Measurements from ENCODE around the gene PMM1.
A peak's percentile ranks its signal among the peaks of the same experiment; 100 is the strongest.

The PMM1 gene

GRCh38 chr22:41625577-41625976 is 35.9 kb upstream of the PMM1 start:
- no peak for TF ChIP-seq CTCF (IDR thresholded peaks at IDR 0.05; ENCODE audit: poor library complexity, severe bottlenecking)
- Histone ChIP-seq H3K36me3 (ENCODE audit: low read depth) (peaks cover 81% of the 10 kb centered on the region), H3K9me3 (ENCODE audit: severe bottlenecking) (no peaks in the 10 kb centered on the region), H3K27me3 (ENCODE audit: insufficient read depth, poor library complexity, severe bottlenecking) (no peaks in the 10 kb centered on the region), H3K27ac (ENCODE audit: poor library complexity, severe bottlenecking) (no peak overlapping the region), H3K4me1 (ENCODE audit: insufficient read depth, poor library complexity, severe bottlenecking) (peaks cover 3% of the 10 kb centered on the region), H3K4me3 (ENCODE audit: severe bottlenecking) (no peak overlapping the region)
- ATAC-seq (ENCODE audit: low read depth) = no peak
- no peak for DNase-seq (ENCODE audit: low spot score)

- no peak for TF ChIP-seq CTCF (IDR thresholded peaks at IDR 0.05; ENCODE audit: poor library complexity, severe bottlenecking)
- Histone ChIP-seq H3K27me3 (ENCODE audit: insufficient read depth, poor library complexity, severe bottlenecking) (no peaks in the 10 kb centered on the region), H3K9me3 (ENCODE audit: severe bottlenecking) (no peaks in the 10 kb centered on the region), H3K4me3 (ENCODE audit: severe bottlenecking) (peak overlapping the region; percentile 59), H3K36me3 (ENCODE audit: low read depth) (peaks cover 49% of the 10 kb centered on the region), H3K27ac (ENCODE audit: poor library complexity, severe bottlenecking) (peak overlapping the region; percentile 80), H3K4me1 (ENCODE audit: insufficient read depth, poor library complexity, severe bottlenecking) (peaks cover 13% of the 10 kb centered on the region)
- ATAC-seq (ENCODE audit: low read depth) (no peak), DNase-seq (ENCODE audit: low spot score) (no peak)
These were observed 32.2 kb upstream of the PMM1 start for GRCh38 chr22:41621911-41622179.

- Histone ChIP-seq H3K27ac (ENCODE audit: poor library complexity, severe bottlenecking) (peak within 1 kb of the TSS; percentile 80), H3K4me3 (ENCODE audit: severe bottlenecking) (peak within 1 kb of the TSS; percentile 59), H3K9me3 (ENCODE audit: severe bottlenecking) (no peaks in the 10 kb centered on the region), H3K27me3 (ENCODE audit: insufficient read depth, poor library complexity, severe bottlenecking) (no peaks in the 10 kb centered on the region), H3K36me3 (ENCODE audit: low read depth) (peaks cover 44% of the 10 kb centered on the region), H3K4me1 (ENCODE audit: insufficient read depth, poor library complexity, severe bottlenecking) (peaks cover 13% of the 10 kb centered on the region)
- DNase-seq (ENCODE audit: low spot score) (peak; percentile 99), ATAC-seq (ENCODE audit: low read depth) (peak; percentile 78)
- TF ChIP-seq CTCF (IDR thresholded peaks at IDR 0.05; ENCODE audit: poor library complexity, severe bottlenecking) = no peak
These were observed 31.7 kb upstream of the PMM1 start, which contains the start of gene XRCC6 for GRCh38 chr22:41621099-41621910. TSS of gene XRCC6 (plus strand) at chr22:41621295. CDS start at chr22:41622005, 710 bp downstream.

GRCh38 chr22:41620589-41621098 is 31.0 kb upstream of the PMM1 start, which contains the start of gene DESI1:
TSS of gene DESI1 (minus strand) at chr22:41621043. CDS start at chr22:41620839, 204 bp downstream.
- Histone ChIP-seq H3K27me3 (ENCODE audit: insufficient read depth, poor library complexity, severe bottlenecking) (no peaks in the 10 kb centered on the region), H3K4me1 (ENCODE audit: insufficient read depth, poor library complexity, severe bottlenecking) (peaks cover 13% of the 10 kb centered on the region), H3K4me3 (ENCODE audit: severe bottlenecking) (peak within 1 kb of the TSS; percentile 59), H3K9me3 (ENCODE audit: severe bottlenecking) (no peaks in the 10 kb centered on the region), H3K27ac (ENCODE audit: poor library complexity, severe bottlenecking) (peak within 1 kb of the TSS; percentile 80), H3K36me3 (ENCODE audit: low read depth) (peaks cover 39% of the 10 kb centered on the region)
- no peak for DNase-seq (ENCODE audit: low spot score)
- peak; percentile 59 for ATAC-seq (ENCODE audit: low read depth)
- no peak for TF ChIP-seq CTCF (IDR thresholded peaks at IDR 0.05; ENCODE audit: poor library complexity, severe bottlenecking)
